Measurements from ENCODE around the gene DIO3.

DNA sequence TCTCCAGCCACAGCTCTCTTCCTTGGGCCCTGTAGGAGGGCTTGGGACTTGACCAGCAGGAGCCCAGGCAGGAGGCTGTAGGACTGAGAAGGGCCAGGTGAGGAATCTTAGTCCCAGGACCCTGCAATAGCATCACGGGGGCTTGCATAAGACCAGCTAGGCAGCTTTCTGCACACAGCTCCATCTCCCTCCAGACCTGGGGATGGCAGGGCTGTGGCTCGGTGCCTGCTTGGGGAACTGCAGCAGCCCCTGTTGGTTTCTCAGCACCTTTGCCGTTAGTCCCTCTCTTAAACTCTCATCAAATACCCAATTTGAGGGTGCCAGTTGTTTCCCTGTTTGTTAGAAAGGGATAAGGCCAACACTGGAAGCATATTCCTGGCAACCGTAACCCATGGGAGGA is 14.3 kb downstream of the DIO3 start:
- TF ChIP-seq TOX (CRISPR knock-in tag; IDR thresholded peaks at IDR 0.05; ENCODE audit: borderline replicate concordance) = no peak
- TF ChIP-seq PPARA (CRISPR knock-in tag; IDR thresholded peaks at IDR 0.05; ENCODE audit: borderline replicate concordance) = no peak
- no peak for TF ChIP-seq CSDC2 (CRISPR knock-in tag; IDR thresholded peaks at IDR 0.05)
- no peak for TF ChIP-seq ZC3H10 (CRISPR knock-in tag; IDR thresholded peaks at IDR 0.05)
- no peak for TF ChIP-seq POU6F1 (CRISPR knock-in tag; IDR thresholded peaks at IDR 0.05; ENCODE audit: borderline replicate concordance, low read depth)

Data from SK-N-SH treated with all-trans-retinoic acid at 6 μM for 48 hours (cell line).